ENCODE data around the gene ZNF280D.

DNA sequence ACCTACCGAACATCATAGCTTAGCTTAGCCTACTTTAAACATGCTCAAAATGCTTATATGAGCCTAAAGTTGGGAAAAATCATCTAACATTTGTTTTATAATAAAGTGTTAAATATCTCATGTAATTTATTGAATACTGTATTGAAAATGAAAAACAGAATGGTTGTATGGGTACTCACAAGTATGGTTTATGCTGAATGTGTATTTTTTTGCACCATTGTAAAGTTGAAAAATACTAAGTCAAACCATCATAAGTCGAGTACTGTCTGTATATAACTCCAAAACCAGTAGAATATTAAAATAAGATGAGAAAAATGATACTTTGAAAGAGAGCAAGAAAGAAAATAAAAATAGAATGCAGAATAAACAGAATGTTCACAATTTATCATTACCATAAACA is 115.7 kb downstream of the ZNF280D start:
- TF ChIP-seq, protein P1, sequence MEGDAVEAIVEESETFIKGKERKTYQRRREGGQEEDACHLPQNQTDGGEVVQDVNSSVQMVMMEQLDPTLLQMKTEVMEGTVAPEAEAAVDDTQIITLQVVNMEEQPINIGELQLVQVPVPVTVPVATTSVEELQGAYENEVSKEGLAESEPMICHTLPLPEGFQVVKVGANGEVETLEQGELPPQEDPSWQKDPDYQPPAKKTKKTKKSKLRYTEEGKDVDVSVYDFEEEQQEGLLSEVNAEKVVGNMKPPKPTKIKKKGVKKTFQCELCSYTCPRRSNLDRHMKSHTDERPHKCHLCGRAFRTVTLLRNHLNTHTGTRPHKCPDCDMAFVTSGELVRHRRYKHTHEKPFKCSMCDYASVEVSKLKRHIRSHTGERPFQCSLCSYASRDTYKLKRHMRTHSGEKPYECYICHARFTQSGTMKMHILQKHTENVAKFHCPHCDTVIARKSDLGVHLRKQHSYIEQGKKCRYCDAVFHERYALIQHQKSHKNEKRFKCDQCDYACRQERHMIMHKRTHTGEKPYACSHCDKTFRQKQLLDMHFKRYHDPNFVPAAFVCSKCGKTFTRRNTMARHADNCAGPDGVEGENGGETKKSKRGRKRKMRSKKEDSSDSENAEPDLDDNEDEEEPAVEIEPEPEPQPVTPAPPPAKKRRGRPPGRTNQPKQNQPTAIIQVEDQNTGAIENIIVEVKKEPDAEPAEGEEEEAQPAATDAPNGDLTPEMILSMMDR (IDR thresholded peaks at IDR 0.05; ENCODE audit: poor library complexity, severe bottlenecking) = no peak
- TF ChIP-seq, protein P2, sequence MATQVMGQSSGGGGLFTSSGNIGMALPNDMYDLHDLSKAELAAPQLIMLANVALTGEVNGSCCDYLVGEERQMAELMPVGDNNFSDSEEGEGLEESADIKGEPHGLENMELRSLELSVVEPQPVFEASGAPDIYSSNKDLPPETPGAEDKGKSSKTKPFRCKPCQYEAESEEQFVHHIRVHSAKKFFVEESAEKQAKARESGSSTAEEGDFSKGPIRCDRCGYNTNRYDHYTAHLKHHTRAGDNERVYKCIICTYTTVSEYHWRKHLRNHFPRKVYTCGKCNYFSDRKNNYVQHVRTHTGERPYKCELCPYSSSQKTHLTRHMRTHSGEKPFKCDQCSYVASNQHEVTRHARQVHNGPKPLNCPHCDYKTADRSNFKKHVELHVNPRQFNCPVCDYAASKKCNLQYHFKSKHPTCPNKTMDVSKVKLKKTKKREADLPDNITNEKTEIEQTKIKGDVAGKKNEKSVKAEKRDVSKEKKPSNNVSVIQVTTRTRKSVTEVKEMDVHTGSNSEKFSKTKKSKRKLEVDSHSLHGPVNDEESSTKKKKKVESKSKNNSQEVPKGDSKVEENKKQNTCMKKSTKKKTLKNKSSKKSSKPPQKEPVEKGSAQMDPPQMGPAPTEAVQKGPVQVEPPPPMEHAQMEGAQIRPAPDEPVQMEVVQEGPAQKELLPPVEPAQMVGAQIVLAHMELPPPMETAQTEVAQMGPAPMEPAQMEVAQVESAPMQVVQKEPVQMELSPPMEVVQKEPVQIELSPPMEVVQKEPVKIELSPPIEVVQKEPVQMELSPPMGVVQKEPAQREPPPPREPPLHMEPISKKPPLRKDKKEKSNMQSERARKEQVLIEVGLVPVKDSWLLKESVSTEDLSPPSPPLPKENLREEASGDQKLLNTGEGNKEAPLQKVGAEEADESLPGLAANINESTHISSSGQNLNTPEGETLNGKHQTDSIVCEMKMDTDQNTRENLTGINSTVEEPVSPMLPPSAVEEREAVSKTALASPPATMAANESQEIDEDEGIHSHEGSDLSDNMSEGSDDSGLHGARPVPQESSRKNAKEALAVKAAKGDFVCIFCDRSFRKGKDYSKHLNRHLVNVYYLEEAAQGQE (IDR thresholded peaks at IDR 0.05; ENCODE audit: borderline replicate concordance) = no peak
- TF ChIP-seq POLR2AphosphoS5 (IDR thresholded peaks at IDR 0.05) (no peak), RAD21 (conservative IDR thresholded peaks at IDR 0.05) (no peak), EZH2 (IDR thresholded peaks at IDR 0.05; ENCODE audit: borderline replicate concordance, insufficient read depth, low read length, poor library complexity, severe bottlenecking) (no peak), EP300 (conservative IDR thresholded peaks at IDR 0.05; ENCODE audit: poor library complexity, severe bottlenecking) (no peak)
